Measurements from ENCODE around the gene ZNF579.

ZNF579 gene

GRCh38 chr19:55580628-55581144 lies at the start of gene ZNF579:
ZNF579 (minus strand) TSS chr19:55580848; CDS start chr19:55579639, 1,209 bp downstream.
- DNase-seq = peak; percentile 83

GRCh38 chr19:55626350-55626749 lies 45.7 kb upstream of the ZNF579 start:
- DNase-seq = no peak

- DNase-seq = no peak
Measured at GRCh38 chr19:55625004-55625326, 44.3 kb upstream of the ZNF579 start.

- peak; percentile 92 for DNase-seq
Measured at GRCh38 chr19:55624109-55625003, 43.7 kb upstream of the ZNF579 start, which contains the start of gene ZNF784. ZNF784 (minus strand) TSS chr19:55624566; CDS start chr19:55624561, 5 bp downstream.

- no peak for DNase-seq
Measured at GRCh38 chr19:55623561-55623960, 42.9 kb upstream of the ZNF579 start.

- no peak for DNase-seq
Measured at GRCh38 chr19:55623130-55623529, 42.5 kb upstream of the ZNF579 start.

- no peak for DNase-seq
Measured at GRCh38 chr19:55622242-55622969, 41.8 kb upstream of the ZNF579 start.

- no peak for DNase-seq
Measured at GRCh38 chr19:55621673-55622231, 41.1 kb upstream of the ZNF579 start.

- DNase-seq = no peak
Measured at GRCh38 chr19:55621205-55621672, 40.6 kb upstream of the ZNF579 start.

- peak; percentile 33 for DNase-seq
Measured at GRCh38 chr19:55620410-55621204, 40.0 kb upstream of the ZNF579 start.

GRCh38 chr19:55619286-55619685 lies 38.6 kb upstream of the ZNF579 start:
- DNase-seq = no peak

- DNase-seq = no peak
Measured at GRCh38 chr19:55618426-55618825, 37.8 kb upstream of the ZNF579 start.

- no peak for DNase-seq
Measured at GRCh38 chr19:55617426-55617825, 36.8 kb upstream of the ZNF579 start.

- no peak for DNase-seq
Measured at GRCh38 chr19:55616395-55616875, 35.8 kb upstream of the ZNF579 start.

- DNase-seq = no peak
Measured at GRCh38 chr19:55615543-55616394, 35.1 kb upstream of the ZNF579 start.

- no peak for DNase-seq
Measured at GRCh38 chr19:55614711-55615542, 34.3 kb upstream of the ZNF579 start.

GRCh38 chr19:55613930-55614710 lies 33.5 kb upstream of the ZNF579 start:
- no peak for DNase-seq

- DNase-seq = no peak
Measured at GRCh38 chr19:55613396-55613795, 32.7 kb upstream of the ZNF579 start.

- DNase-seq = no peak
Measured at GRCh38 chr19:55611983-55612645, 31.5 kb upstream of the ZNF579 start.

Data from activated naive CD4-positive, alpha-beta T cell treated with anti-CD3 and anti-CD28 coated beads, Interleukin-2, amount 50 U/mL, for 16 hours (primary cell).